NCI-H2196 (cell line): ENCODE measurements around the gene GGCT.
"Not testable (repeated sequence)": the region's sequence is repeated elsewhere in the genome, so short reads cannot be mapped to it uniquely, and the experiment has no call there.

Source experiments
- DNase-seq: peaks from one replicate; lab custom pipeline; 2025; ENCODE audit not compliant: unreplicated experiment; lab: John Stamatoyannopoulos, UW

The GGCT gene, protein sequence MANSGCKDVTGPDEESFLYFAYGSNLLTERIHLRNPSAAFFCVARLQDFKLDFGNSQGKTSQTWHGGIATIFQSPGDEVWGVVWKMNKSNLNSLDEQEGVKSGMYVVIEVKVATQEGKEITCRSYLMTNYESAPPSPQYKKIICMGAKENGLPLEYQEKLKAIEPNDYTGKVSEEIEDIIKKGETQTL

DNA sequence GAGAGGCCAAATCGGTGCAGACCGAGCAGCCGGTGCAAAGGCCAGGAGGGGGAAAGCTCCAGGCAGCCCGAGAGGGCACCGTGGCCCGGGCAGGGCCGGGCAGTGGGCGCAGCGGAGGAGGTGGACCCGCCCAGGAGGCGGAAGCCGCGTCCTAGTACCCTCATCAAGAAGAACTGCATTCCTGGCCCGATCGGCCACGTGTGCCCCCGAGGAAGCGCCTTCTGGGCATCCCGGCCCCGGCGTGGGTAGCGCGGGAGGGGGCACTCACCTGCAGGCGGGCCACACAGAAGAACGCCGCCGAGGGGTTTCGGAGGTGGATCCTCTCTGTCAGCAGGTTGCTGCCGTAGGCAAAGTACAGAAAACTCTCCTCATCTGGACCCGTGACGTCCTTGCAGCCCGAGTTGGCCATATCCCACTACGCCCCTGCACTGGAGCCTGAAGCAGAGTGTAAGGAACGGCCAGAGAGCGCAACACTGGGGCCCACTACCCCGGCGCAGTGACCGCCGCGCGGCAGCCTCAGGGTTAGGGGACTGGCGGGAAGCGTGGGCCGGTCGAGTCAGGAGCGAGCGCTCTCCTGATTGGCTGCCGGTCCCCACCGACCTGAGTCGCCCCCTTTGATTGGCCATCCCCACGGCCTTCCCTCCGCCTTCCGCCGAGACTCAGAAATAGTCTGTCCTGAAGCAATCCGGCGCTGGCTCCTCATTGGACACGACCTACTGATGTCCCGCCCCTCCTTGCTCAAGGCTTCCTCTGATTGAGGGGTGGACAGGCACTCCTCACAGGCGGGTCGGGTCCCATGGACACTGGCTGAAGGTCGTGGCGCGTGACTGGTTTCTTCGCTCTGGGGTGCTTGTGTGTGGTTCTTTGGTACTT lies at the start of gene GGCT:
Gene GGCT (minus strand): TSS at position 529 of the 873 bp plus-strand sequence. CDS start 120 bp downstream, at position 409.
- peak; percentile 97 for DNase-seq

- DNase-seq: no peak
These were observed 48.9 kb upstream of the GGCT start for GRCh38 chr7:30553546-30553945.

DNA sequence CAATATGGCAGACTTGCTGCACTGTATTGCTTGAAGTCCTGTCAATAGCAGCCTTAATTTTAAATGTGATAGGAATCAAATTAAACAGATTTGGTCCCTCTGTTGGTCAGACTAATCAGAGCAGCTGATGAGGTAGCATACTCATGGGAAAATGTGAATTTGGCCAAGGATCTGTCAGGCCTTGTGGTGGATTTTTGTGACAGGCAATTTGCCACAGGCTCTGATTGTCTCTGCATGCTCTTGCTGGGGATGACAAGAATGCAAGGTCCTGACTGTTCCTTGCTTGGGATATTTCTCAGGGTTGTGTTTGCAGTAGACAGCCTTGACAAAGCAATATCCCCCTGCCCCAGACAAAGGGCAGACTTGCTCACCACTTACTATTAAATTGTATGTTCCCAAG lies 48.5 kb upstream of the GGCT start:
- DNase-seq: no peak

- DNase-seq: no peak
These were observed 47.7 kb upstream of the GGCT start for GRCh38 chr7:30552330-30552729.

DNA sequence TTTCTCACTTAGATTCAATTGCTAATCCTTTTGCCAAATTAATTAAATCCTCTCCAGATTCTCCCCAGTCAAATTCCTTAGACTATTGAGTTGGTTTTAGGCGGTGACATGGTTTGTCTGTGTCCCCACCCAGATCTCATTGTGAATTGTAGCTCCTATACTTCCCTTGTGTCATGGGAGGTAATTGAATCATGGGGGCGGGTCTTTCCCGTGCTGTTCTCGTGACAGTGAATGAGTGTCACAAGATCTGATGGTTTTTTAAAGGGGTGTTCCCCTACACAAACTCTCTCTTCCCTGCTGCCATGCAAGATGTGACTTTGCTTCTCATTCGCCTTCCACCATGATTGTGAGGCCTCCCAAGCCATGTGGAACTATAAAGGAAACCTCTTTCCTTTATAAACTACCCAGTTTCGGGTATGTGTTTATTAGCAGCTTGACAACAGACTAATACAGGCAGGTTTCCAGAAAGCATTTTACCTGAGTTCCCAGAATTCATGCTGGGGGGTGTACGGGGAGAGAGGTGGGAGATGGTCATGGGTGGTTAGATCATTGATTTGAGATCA lies 45.4 kb upstream of the GGCT start:
- DNase-seq: no peak

- peak; percentile 78 for DNase-seq
These were observed 44.2 kb upstream of the GGCT start for GRCh38 chr7:30548845-30549244.

- no peak for DNase-seq
These were observed 42.0 kb upstream of the GGCT start for GRCh38 chr7:30546596-30546995.

GRCh38 chr7:30545791-30546555 lies 41.3 kb upstream of the GGCT start:
- no peak for DNase-seq

DNA sequence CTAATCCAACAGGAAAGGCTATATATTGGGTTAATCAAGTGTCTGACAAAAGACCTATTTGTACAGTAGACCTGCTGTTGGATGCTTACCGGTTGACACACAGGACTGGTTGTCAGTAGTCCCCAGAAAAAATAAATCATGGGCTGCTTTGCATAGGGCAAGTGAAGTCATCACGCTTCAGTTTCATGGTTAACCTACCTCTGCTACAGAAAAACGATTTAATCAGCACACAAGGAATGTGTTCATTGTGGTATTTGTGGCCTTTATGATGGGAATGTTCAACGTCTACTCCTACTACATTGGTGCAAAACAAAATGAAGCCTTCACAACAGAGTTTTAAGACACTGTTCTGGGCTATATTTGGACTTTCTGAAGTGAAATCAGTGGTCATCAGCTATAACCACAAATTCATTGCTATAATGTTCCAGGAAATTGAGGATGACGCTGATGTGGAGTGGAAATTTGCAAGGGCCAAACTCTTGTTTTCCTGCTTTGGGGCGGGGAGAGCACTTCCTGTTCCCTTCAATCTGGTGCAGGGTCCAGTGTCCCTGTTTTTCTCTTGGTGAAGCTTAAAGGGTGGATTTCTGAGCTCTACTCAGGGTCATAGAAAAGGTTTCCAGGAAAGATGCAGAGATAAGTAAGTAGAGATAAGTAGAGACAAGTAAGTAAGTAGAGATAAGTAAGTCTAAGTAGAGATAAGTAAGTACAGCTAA lies 39.3 kb upstream of the GGCT start:
- no peak for DNase-seq

DNA sequence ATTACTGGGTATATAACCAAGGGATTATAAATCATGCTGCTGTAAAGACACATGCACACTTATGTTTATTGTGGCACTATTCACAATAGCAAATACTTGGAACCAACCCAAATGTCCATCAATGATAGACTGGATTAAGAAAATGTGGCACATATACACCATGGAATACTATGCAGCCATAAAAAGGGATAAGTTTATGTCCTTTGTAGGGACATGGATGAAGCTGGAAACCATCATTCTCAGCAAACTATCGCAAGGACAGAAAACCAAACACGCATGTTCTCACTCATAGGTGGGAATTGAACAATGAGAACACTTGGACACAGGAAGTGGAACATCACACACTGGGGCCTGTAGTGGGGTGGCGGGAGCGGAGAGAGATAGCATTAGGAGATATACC lies 38.5 kb upstream of the GGCT start:
- not testable (repeated sequence) for DNase-seq

DNA sequence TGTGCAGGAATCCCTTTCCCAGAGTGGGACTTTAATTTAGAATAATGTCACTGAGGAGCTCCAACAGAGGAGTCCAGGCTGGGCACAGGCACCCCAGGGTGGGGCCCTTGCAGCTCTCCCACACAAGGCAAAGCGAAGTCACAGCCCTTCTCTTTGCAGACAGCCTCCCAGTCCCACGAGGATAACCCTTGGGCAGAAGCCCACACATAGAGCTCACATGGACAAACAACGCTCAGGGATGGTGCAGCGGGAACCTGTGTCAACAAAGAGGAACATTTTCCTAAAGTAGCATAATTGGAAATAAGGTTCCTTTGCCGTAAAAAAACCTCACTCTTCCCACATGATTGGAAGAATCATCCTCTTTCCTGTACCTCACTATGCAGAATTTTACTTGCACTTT lies 29.3 kb upstream of the GGCT start:
- no peak for DNase-seq

DNA sequence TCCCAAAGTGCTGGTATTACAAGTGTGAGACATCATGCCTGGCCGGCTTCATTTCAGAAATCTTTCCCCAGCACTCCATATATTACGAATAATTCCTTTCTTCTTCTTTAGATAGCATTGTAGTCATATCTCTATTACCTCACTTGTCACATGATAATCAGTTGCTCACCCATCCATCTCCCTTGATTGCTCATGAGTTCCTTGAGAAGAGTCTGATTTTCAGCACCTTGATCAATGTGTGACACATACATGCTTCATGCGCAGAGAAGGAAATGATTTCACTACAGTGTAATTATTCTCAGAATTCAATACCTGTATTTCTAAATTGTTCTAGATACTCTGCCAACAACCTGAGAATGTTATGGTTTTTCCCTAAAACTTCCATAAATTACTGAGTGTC lies 26.7 kb upstream of the GGCT start:
- no peak for DNase-seq

- DNase-seq: no peak
These were observed 25.7 kb upstream of the GGCT start for GRCh38 chr7:30530373-30530772.

DNA sequence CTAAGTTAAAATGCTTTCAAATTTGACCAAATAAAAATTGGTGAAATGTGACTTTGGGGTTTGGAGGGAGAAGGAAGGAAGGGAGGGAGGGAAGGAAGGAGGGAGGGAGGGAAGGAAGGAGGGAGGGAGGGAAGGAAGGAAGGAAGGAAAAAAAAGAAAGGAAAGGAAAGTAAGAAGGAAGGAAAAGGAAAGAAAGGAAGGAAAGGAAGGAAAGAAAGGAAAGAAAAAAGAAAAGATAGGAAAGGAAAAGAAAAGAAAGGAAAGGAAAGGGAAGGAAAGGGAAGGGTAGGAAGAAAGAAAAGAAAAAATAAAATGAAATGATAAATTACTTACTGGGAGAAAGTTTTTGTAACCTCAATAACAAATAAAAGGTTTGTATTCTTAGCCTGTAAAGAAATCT lies 24.1 kb upstream of the GGCT start:
- DNase-seq: no peak

GRCh38 chr7:30527297-30527696 lies 22.7 kb upstream of the GGCT start:
- not testable (repeated sequence) for DNase-seq

DNA sequence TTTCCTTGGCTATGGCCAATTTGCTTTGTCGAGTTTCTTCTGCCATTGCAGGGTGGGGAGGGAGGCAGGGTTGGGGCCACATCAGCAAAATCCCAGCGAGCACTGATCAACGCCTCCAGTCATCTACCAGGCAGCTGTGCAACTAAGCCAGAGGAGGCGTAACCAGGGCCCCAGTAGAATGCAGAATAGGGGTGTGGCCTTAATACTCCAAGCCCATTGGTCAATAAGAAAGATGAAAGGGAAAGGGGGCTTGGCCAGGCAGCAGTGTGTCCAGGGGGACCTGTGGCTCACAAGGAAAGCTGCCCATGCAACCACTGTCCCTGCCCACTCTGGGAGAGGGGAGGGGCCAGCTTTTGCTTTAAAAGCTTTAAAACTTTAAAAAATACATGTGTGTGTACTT lies 21.5 kb upstream of the GGCT start:
- DNase-seq: no peak

DNA sequence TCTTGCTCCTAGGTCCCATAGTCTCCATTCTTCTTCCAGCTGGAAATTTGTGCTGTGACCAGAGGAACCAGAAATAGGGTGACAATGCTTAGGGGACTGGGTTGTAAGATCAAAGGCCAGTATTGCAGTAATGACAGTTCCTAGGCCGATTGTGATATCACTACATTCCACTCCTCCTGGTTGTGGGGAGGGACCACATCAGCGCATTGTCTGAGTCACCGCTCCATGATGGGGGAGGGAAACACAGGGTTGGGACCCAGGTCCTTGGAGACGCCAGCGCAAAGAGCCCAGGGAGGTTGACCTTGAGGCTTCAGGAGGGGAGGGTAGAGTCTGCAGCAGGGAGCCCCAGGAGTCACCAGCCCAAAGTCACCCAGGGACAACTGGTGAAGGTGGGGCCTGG lies 20.8 kb upstream of the GGCT start:
- no peak for DNase-seq

- DNase-seq: no peak
These were observed 19.9 kb upstream of the GGCT start for GRCh38 chr7:30524545-30524944.

DNA sequence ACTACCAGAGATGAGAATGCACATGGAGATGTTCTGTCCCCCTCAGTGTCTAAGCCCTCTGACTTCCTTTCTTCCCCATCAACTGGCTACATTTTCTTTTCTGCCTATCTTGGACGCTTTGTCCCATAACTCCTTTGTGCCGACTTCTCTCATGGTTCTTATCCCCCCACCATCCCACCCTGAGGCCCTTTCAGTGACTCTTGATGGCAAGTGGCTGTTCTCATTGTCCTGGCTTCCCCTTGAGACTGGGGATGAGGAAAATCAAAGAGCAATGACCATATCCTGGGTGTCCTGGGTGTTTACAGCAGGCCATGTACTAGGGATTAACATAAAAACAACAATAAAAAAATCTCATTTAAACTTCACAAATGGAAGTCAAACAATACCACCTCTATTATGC lies 18.8 kb upstream of the GGCT start:
- no peak for DNase-seq

GRCh38 chr7:30522159-30522558 lies 17.5 kb upstream of the GGCT start:
- DNase-seq: no peak

DNA sequence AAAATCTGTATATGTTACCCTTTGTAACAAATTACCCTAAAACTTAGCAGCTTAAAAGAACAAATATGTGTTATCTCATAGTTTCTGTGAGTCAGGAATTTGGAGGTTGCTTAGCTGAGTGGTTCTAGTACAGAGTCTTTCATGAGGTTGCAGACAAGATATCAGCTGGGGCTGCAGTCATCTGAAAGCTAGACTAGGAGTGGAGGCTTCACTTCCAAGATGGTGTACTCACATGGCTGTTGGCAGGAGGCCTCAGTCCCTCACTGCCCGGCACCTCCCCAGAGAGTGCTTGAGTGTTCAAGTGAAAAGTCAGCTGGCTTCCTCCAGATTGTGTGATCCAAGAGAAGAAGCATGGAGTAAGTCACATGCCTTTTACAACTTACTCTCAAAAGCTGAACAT lies 16.9 kb upstream of the GGCT start:
- no peak for DNase-seq
